Hematopoietic multipotent progenitor cell treated with erythropoietin and hydrocortisone succinate and interleukin-3 and kit ligand, for 6 days (in vitro differentiated cells): Measurements from ENCODE around the gene NEIL1.
"Not testable (repeated sequence)": the region's sequence is repeated elsewhere in the genome, so short reads cannot be mapped to it uniquely, and the experiment has no call there.

Experiments used
- DNase-seq: peaks from one replicate; pipeline ENCODE4 v3.0.0-alpha.2; 2015

NEIL1 gene

DNA sequence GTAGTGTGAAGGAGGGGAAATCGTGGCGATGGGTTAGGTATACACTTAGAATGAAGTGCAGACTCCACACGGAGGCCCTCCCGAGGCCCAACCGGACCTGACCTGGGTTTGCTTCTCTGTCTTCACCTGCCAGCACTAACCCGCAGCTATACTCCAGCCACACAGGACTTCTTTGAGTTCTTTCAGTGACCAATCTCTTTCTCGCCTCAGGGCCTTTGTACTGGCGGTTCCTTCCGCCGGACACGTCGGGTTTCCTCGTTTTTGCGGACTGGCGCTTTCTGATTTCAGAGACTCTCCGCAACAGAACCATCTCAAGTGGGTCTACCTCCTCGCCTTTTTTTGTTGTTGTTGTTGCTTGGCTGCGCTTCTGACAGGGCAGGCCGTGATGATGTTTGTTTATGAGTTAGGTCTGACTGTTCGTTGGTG, at the start of gene NEIL1:
TSS of gene NEIL1 (plus strand) at position 244 of the 426 bp plus-strand sequence. CDS start 1,867 bp downstream, outside the sequence.
- DNase-seq: no peak

- not testable (repeated sequence) for DNase-seq
Observed at GRCh38 chr15:75298541-75299310, 48.1 kb upstream of the NEIL1 start.

DNA sequence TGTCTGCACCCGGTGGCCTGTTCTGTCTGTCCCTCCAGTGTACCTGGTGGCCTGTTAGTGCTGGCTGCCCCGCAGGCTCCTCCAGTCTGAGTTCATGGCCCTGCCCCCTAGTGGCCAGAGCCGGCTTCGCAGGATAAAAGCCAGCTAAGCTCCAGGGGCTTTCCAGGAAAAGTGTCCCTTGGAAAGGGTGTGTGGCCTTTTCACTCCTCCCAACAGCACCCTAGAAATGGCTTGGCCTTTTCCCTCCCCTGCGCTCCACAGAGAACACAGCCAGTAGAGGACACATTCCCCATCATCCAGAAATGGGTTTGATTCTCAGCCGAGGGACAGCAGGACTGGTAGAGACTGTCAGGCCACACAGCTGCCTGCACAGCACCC, 47.5 kb upstream of the NEIL1 start:
- not testable (repeated sequence) for DNase-seq

DNA sequence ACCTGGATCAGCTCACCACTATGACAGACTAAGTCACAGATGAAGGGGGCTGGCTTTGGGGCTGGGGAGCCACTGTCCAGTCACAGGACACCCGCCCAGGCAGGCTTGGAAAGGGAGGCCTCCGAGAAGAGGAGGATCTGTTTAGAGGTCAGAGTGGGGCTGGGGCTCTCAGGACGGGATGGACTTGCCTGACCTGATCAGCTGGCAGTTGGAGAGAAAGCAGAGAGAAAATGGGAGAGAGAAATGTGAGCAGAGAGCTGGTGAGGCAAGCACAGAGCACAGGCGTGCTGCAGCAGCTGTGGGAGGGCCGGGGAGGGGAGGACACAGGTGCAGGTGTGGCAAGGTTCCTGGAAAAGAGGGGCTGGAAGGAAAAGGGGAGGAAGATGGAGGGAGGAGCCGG, 46.8 kb upstream of the NEIL1 start:
- not testable (repeated sequence) for DNase-seq

- no peak for DNase-seq
Observed at GRCh38 chr15:75302318-75302717, 44.5 kb upstream of the NEIL1 start.

- DNase-seq: not testable (repeated sequence)
Observed at GRCh38 chr15:75302753-75303152, 44.1 kb upstream of the NEIL1 start.

DNA sequence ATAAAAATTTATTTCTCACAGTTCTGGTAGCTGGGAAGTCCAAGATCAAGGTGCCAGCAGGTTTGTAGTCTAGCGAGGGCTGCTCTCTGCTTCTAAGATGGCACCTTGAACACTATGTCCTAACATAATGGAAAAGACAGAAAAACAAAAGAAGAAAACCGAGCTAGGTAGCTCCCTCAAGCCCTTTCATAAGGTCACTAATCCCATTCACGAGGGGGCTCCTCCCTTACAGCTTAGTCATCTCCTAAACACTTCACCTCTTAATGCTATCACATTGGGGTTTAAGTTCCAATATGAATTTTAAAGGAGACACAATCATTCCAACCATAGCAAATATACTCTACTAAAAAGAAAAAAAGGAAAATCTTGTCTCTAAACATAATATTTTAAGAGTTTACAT, 40.7 kb upstream of the NEIL1 start:
- DNase-seq: no peak

GRCh38 chr15:75307778-75308390, 39.0 kb upstream of the NEIL1 start:
- DNase-seq: peak; percentile 74

GRCh38 chr15:75309711-75310110, 37.1 kb upstream of the NEIL1 start:
- DNase-seq: no peak

DNA sequence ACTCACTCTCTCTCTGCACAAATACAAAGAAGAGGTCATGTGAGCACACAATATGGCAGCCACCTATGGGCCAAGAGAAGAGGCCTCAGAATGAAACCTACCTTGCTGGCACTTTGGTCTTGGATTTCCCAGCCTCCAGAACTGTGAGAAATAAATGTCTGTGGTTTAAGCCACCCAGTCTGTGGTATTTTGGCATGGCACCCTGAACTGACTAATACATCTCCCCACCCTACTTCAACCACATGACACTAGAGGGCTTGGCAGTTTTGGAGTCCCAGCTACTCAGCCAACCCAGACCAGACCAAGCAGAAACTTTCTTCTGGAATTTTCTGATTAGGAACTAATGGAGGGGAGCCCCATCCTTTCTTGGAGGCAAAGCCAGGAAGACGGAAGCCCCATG, 34.3 kb upstream of the NEIL1 start:
- DNase-seq: peak; percentile 24

DNA sequence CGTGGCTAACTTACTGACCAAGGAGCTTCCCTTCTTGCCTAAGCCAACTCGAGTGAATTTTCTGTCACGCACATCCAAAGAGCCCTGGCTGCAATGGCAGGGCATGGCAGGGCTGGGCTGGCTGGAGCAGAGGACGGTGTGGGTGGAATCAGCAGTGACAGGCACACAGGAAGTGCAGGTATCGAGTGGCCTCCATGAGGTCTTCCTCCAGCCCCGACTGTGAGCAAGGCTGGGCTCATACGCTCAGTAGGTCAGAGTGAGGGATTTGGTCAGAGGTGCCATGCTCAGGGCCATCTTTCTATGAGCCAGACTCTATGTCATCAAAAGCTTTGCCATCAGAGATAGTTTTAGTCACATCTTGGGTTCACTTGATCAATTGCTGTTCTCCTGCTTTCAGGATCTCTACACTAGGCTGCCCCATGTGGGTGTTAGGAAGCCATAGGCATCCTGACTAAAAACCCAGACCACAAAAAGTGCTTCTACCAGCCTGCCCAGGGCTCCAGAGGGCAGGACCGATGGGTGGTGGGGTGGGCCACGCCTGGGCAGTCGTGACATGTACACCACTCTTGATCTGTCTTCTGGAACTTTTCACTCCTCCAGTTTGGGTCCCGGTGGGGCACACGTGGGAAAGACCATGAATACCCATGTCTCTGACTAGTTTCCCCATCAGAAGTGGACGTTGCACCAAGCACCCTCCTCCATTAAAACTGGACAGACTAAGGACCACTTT, 33.6 kb upstream of the NEIL1 start:
- DNase-seq: no peak

GRCh38 chr15:75314552-75315290, 32.1 kb upstream of the NEIL1 start:
- no peak for DNase-seq

- DNase-seq: not testable (repeated sequence)
Observed at GRCh38 chr15:75319231-75319897, 27.5 kb upstream of the NEIL1 start.

- no peak for DNase-seq
Observed at GRCh38 chr15:75321711-75322110, 25.1 kb upstream of the NEIL1 start.

- no peak for DNase-seq
Observed at GRCh38 chr15:75325922-75326321, 20.9 kb upstream of the NEIL1 start.

GRCh38 chr15:75327005-75327404, 19.8 kb upstream of the NEIL1 start:
- DNase-seq: no peak

DNA sequence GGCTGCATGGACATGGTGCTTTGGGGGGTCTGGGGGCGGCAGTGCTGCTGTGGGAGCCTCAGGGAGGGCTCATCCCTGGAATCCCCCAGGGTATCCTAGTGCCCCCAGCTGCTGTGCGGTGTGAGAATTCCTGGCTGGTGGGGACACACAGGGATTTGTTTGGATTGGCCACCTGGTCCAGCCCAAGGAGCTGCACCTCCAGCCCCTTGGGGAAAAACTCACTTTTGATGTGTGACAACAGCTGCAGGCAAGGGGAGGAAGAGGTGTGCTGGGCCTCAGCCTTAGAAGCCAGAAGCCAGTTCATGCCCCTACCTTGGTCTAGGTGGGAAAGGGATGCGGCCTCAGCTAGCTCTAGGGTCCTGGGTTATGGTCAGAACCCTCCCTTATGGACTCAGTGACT, 19.3 kb upstream of the NEIL1 start:
- DNase-seq: no peak

GRCh38 chr15:75328493-75329314, 18.1 kb upstream of the NEIL1 start:
- DNase-seq: no peak

DNA sequence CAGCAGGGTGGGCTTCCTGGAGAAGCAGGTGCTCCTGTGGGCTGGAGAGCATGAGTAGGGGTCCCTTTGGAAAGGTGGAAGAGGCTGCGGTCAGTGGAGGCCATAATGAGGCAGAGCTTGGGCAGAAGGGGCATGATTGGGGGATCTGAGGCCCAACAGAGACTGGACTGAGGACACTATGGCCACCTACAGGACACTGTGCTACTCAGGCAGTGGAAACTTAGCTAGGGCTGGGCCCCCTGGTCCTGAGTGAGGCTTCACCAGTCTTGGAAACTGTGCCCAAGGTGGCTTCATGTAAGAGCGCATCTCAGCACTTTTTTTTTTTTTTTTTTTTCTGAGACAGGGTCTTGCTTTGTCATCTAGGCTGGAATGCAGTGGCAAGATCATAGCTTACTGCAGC, 17.3 kb upstream of the NEIL1 start:
- DNase-seq: no peak

GRCh38 chr15:75332093-75332492, 14.7 kb upstream of the NEIL1 start:
- not testable (repeated sequence) for DNase-seq

- not testable (repeated sequence) for DNase-seq
Observed at GRCh38 chr15:75333654-75334419, 13.0 kb upstream of the NEIL1 start.
